Fibroblast of skin of left quadriceps (primary cell): ENCODE data around the gene SMARCAL1.
A peak's percentile ranks its signal among the peaks of the same experiment; 100 is the strongest.

ENCODE experiments used
- DNase-seq, 2 experiments: peaks; one replicate each; pipeline ENCODE4 v3.0.0-alpha.2; 2013; ENCODE audit warnings: low read depth in 2 of 2

SMARCAL1 gene

GRCh38 chr2:216426938-216427337 lies 14.7 kb downstream of the SMARCAL1 start:
- peak; percentile 47 to 50 for DNase-seq

DNA sequence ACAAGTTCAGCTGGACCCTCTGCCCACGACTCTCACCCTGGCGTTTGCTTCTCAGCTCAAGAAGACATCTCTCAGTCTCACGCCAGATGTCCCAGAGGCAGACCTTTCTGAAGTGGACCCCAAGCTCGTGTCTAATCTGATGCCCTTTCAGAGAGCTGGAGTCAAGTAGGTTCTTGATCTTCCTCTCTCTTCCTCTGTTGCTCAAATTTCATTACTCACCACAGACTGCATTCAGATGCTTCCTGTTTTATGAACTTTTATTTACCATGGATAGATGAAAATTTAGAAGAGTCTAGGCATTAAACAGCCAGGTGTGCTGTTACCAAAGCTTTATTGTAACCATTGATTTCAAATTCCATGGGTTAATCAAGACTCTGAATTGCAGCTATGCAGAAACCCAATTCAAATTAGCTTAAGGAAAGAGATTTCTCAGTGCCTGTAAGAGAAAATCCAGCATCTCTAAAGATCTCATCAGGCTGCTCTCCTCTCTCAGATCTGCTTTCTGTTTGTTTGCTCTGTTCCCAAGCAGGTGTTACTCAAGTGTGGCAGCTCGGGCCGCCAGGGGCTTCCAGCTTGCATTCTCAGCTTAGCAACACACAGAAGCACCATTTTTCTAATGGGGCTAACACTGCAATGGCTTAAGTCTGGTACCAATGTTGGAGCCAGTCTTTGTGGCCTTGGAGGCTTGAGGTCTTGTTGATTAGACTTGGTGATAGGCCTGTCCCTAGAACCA lies 16.5 kb downstream of the SMARCAL1 start:
- DNase-seq = no peak

GRCh38 chr2:216429428-216429827 lies 17.1 kb downstream of the SMARCAL1 start:
- no peak for DNase-seq

- no peak for DNase-seq
These were observed 18.7 kb downstream of the SMARCAL1 start for GRCh38 chr2:216430811-216431530.

DNA sequence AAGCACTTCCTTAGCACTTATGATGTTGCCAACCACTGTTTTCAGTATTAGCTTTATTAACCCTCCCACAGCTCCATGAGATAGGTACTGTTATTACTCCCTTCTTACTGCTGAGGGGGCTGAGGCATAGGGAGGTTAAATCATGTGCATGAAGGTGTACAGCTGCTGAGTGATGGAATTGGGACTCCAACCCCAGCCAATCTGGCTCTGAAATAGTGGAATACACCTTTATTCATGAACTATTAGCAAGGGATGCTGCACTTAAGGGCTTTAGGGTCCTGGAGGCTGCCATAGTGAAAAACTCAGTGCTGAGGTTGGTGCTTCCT lies 19.2 kb downstream of the SMARCAL1 start:
- DNase-seq = no peak

DNA sequence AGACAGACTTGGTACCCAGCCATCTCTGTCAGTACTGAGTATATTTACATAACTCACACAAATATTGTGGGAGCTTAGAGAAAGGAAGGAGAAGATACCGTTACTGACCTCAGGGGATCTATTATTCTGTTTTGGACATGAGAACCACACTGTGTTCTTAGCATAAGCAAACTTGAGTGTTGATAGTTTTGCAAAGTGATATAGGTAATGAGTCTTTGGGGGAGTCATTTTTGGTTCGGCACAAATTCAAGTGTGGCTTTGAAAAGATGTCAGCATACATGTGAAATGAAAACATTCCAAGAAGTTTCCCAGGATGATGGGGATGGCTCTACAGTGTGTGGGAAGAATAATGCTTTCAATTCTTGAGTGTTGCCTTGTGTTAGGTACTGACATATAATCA lies 24.1 kb downstream of the SMARCAL1 start:
- peak in 1 of 2 experiments; percentile 25 for DNase-seq

- DNase-seq = no peak
These were observed 29.2 kb downstream of the SMARCAL1 start for GRCh38 chr2:216441308-216442010.

DNA sequence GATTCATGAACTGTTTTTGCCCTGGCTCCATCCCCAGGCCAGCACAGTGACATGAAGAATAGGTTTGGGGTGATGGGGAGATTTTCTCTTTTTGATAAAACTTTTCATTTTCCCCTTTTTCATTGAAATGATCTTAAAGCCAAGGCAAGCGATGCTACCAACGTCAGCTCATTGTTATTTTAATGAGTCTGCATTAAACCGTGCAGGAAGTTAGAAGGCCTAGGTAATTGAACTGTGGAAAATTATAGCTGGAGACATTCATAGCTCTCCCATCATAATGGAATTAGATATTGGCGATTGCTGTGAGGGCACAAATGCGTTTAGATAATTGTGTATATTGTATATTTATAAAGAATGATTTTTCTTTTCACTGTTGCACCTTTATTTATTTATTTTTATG lies 33.2 kb downstream of the SMARCAL1 start:
- DNase-seq = no peak

DNA sequence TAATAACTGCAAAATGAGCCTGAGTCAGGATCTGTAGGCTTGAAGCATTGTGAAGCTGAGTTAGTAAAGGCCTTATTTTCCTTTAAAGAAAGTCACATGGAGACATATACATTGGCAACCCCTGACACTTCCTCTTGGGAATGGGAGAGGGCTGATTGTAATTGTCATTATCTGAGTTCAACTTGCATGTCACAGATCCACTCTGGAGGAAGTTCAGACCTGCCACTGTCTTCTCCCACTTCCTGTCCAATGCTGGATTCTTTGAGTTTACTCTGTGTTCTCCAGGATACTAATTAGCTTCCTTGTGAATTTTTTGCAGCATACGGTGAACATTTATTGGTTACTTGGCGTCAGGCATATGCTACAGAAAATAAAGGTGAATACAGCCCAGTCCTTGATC lies 34.1 kb downstream of the SMARCAL1 start:
- DNase-seq = no peak

- DNase-seq = no peak
These were observed 35.0 kb downstream of the SMARCAL1 start for GRCh38 chr2:216447293-216447692.

GRCh38 chr2:216448829-216449228 lies 36.5 kb downstream of the SMARCAL1 start:
- DNase-seq = no peak

- no peak for DNase-seq
These were observed 38.1 kb downstream of the SMARCAL1 start for GRCh38 chr2:216450346-216450745.

DNA sequence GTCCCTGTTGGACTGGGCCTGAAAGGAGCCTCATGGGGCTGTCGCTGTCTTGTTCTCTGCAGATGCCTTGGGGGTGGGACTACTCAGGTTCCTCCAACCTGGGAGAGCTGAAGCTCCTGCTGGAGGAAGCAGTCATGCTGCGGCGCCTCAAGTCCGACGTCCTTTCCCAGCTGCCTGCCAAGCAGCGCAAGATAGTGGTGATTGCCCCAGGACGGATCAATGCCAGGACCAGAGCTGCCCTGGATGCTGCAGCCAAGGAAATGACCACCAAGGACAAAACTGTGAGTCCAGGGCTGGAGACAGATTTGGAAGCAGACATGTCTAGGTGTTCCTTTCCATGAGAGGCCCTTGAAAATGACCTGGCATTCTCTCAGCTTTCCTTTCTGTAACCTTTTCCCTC lies 38.5 kb downstream of the SMARCAL1 start:
- DNase-seq = no peak

DNA sequence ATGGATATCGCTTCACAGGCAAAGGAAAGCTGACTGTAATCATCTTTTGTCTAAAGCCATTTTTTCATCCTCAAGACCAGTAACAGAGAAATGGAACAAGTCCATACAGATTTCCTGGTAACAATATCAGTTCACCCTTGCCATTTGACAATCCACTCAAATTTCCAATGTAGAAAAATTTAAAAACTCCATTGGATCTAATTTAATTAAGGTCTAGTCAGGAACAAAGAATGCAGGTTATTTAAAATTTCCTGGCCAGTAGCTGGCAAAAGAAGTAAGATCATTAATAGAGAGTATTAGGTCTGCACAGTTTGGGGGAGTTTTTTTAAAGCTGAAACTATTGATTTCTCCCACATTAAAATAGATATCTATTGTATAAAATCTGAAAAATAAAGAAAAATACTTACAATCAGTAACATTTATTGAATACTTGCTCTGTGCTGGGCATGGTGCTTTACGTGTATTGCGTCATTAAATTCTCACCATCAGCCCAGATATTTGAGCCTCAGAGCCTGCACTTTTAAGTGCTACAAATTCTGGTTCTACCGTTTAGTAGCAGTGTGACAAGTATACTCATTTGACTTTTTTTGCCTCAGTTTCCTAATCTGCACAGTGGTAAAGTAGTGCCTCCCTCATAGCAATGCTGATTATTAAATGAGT lies 41.8 kb downstream of the SMARCAL1 start:
- DNase-seq = no peak

GRCh38 chr2:216463148-216463547 lies 50.9 kb downstream of the SMARCAL1 start:
- DNase-seq = no peak

- DNase-seq = no peak
These were observed 51.9 kb downstream of the SMARCAL1 start for GRCh38 chr2:216464104-216464720.

GRCh38 chr2:216465579-216466195 lies 53.4 kb downstream of the SMARCAL1 start:
- no peak for DNase-seq

DNA sequence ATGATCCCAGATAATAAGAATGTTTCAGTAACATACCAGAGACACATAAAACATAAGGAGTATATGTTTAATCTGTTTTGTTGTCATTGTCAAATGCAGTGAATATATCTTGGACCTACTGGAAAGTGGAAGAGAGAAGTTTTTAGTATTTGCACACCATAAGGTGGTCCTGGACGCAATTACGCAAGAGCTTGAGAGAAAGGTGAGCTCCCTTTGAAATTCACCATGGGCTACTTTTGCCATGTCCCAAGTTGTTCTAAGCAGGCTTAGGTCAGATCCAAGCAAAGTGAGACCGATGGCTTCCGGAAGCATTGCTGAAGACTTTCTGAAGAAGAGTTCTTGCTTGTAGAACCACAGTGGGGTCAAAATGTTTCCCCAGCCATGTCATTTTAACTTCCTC lies 55.6 kb downstream of the SMARCAL1 start:
- DNase-seq = no peak

DNA sequence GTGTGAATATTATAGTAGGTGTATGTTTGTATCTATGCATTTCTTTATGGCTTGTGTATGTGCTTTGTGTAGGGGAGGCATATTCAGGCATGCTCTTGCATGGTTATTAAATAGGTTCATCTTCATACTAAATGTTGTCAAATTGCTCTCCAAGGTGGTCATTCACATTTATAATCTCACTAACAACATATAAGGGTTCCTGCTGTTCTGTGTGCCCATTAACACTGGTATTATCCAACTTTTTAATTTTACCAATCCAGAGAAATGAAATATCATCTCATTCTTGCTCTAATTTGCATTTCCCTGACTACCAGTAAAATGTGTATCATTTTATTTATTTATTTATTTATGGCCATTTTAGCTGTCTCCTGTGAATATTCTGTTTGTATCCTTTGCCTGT lies 57.4 kb downstream of the SMARCAL1 start:
- DNase-seq = no peak

GRCh38 chr2:216473187-216473586 lies 60.9 kb downstream of the SMARCAL1 start:
- no peak for DNase-seq

DNA sequence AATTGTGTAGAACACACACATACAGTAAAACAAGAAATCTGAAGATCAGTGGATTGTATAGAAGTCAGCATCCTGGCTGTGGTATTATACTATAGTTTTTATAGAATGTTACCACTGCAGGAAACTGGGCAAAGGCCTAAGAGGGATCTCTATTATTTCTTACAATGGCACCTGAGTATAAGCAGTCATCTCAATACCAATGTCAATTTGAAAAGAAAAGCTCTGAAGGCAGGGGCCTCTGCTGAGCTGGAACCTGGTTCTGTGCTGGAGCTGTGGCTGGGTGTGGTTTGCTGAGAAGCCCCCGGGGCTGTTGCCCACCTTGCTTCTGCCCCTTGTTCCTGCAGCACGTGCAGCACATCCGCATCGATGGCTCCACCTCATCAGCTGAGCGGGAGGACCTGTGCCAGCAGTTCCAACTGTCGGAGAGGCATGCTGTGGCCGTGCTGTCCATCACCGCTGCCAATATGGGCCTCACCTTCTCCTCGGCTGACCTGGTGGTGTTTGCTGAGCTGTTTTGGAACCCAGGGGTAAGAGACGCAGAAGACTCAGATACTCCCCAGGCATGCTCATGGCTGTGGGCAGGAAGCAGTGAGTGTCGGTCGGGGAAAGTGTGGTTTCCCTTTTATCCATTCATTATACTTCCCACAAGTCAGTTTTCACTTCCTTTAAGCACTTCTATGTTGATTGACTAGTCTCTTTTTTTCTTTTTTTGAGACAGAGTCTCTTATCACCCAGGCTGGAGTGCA lies 62.8 kb downstream of the SMARCAL1 start:
- DNase-seq = no peak
